GM18505 (cell line): Measurements from ENCODE around the gene ZC3H7A.

Experiments
- ATAC-seq: cut with Tn5 transposase; IDR thresholded peaks from one replicate; pipeline ENCODE4 v1.9.1; 2021; ENCODE audit not compliant: unreplicated experiment
- POLR2A ChIP-seq: IDR thresholded peaks from 4 replicates; pipeline ENCODE4 v1.6.1; 2011; ENCODE audit warnings: borderline replicate concordance; ENCODE audit not compliant: insufficient read depth, insufficient read length; ENCODE audit errors: extremely low read depth

ZC3H7A gene

DNA sequence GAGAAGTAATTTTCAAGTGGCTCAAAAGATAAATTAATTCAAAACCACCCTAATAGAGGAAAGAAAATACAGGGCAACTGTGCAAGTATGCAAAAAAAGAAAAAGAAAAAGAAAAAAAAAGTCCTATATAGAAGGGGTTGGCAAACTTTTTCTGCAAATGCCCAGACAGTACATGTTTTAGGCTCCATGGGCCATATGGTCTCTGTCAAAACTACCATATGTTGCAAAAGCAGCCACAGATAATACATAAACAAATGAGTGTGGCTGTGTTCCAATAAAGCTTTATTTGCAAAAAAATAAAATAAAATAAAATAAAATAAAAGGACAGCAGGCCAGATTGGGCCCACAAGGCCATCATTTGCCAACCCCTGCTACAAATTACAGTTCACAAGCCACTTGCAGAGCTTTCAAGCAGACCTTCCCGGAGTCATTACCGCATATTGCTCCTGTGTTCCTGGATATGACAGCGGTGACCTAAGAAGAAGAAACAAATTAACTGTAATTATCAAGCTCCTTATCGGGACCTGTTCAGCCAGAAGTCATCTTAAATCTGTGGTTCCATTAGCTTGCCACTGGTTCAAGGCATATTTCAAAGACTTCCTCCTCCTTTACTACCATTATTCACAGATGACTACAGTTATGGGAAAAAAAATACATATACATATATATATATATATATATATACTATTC lies 15.9 kb downstream of the ZC3H7A start:
- no peak for ATAC-seq
- no peak for TF ChIP-seq POLR2A

DNA sequence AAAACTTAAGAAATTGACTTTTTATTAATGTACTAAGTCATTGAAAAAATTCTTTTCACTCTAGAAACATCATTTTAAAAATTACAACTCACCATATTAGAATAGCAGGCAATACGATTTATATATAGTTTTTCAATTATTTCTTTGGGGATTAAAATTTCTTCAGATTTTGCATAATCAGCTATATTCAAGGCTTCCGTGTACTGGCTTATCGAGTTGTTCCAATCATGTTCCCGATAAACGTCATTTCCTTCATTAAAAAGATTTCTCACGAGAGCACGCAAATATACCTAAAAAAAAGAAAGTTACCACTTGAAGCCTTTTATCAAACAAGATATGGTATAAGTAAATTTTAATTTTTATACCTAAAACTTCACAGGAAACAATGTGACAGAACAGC lies 18.0 kb downstream of the ZC3H7A start:
- no peak for ATAC-seq
- TF ChIP-seq POLR2A = no peak

DNA sequence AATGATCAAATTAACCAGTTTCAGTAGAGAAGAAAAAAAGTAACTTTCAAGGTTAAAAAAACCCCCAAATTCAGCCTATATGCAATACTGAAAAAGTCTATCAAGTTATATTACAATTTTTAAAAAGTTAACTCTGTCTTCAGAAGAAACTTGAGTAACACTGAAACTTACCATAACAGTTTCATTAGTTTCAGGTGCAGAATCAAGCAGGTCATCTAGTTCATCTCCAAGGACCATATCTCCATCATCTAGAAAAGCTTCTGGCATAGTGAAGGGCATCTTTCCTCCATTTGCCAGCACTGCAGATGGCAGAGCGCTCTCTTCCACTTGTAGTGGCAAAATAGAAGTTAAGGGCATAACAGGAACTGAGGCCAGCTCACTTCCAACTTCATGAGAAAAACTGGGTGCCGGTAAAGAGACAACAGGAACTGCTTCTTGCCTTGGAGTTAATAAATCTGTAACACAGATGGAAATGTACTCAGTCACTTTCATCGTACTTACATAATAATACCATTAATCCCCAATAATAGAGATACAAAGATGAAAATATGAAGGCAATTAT lies 22.9 kb downstream of the ZC3H7A start:
- ATAC-seq = no peak
- TF ChIP-seq POLR2A = no peak

DNA sequence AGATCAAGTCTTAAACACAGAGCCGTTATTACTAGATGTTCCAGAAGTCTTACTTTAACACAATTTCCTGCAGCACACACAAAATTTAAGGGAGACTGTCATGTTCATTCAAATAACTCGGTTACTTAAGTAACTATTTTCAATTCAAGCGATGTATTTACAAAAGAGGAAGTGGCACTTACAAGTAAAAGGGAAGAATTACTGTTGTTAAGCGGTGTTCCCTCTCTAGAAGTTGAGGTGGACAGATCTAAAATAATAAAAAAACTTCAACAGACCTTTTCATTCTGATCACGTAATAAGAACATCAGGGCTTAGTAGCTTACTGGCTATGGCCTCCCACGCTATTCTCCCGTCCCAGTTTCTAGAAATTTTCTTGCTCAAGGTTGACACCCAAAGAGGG lies 28.2 kb downstream of the ZC3H7A start:
- ATAC-seq = no peak
- no peak for TF ChIP-seq POLR2A

DNA sequence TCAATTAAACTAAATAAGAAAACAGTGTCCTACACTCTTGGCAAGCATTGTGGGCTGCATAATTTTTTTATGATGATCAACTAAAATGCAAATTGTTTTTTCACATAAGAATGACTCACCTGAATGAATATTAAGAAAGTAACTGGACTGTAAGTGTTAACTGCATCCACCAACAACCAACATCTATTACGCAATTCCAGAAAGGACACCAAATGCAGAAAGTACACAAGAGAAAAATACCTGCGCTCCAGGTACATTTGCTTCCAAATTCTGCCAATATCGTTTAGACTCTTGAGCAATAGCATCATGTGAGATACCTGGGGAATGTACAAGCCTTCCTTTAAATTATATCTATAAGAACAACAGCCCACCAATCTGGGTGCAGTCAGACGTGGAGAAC lies 34.6 kb downstream of the ZC3H7A start:
- no peak for TF ChIP-seq POLR2A

DNA sequence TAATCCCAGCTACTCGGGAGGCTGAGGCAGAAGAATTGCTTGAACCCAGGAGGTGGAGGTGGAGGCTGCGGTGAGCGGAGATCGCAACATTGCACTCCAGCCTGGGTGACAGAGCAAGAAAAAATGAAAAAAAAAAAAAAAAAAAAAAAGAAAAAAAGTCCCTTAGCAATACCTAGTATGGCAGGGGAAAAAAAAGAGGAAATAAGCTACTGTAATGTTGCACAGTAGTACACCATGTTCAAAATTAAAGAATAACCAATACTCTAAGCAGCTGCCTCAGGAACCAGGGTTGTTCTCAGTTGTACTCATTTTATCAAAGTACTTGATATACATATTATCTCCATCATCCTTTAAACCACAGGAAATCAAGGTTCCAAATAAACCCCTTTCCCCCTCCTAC lies 37.1 kb downstream of the ZC3H7A start:
- TF ChIP-seq POLR2A = no peak
- no peak for ATAC-seq

More for the DNA sequence above, 34.6 kb downstream of the ZC3H7A start:
- no peak for ATAC-seq

DNA sequence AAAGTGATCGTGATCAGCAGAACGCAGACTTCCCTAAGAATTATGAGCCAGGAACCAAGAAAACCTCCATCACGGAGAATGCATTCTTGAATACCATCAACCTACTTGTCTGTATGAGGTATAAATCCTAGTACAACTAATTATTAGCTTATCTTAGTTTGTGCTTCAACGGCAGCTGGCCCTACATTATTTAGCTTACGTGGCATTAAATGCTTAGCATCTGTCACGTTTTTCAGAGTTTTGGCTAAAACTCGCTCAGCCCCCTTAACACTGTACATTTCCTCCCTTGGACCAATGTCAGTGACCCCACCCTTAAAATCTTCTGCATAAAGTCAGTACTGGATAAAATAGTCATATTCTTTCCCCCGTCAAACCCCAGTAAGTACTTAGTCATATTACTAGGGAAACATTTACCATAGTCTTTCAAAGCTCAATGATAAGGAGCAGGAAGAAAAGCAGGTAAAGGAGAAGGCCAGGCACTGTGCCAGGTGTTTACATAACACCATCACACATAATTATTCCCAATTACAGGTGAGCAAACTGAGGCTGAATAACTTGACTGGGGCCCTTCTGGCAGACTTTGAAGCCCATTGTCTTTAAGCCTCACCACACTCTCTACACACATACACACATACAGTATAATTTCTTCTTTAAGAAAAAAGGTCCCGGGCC lies 37.8 kb downstream of the ZC3H7A start:
- no peak for ATAC-seq
- TF ChIP-seq POLR2A = no peak

DNA sequence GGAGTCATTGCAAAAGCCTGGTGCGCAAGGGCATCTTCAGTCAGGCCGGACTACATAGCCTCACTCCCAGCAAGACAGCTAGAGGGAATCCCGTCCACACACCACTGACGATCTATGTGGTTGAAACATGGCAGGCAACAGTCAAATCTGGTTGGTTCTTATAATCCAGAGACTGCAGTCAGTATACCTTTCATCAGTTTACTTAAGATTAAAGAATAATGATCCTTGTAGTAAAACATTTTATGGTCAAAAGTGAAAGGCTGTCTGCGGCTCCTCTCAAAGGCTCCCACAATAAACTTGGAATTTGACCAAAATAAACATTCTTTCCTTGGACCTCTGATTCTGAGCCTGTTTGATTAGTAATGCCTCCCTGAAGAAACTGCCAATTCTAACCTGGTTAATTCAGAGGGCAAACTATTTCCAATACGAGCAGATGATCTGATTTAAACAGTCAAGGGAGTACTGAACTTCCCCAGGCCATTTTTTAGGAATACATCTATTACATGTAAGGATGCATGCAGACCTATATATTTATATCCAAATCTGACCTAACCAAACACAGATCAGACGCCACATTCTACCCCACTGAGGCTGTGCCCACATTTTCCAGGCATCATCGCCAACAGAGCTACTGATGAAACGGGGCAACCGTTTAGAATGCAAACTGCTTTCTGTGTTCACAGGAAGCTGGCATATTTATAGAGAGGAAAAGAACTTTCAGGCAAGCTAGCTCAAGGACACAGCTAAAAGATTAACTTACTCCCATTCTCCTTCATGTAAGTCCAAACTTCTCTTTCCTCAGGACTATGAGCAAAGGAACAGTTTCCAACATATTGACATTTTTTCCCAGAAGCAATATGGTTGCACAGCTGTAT lies 39.1 kb downstream of the ZC3H7A start:
- no peak for TF ChIP-seq POLR2A
- ATAC-seq = no peak

DNA sequence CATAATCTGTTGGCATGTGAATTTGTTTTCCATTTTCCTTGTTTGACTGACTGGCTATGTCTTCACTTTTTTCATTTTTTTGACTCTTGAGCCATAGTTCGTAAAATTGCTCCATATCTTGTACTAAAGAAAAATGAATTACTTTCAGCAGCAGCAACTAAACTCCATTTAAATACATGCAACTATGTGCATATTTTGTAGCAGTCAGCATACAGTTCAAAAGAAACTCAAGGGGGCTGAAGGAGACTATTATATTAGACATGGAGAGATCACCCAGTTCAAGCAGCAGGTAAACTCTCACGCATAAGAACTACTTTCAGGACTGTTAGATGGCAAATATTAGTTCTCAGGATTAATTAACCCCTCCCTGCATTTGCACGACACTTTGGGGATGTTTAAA lies 40.8 kb downstream of the ZC3H7A start:
- no peak for ATAC-seq
- TF ChIP-seq POLR2A = no peak

DNA sequence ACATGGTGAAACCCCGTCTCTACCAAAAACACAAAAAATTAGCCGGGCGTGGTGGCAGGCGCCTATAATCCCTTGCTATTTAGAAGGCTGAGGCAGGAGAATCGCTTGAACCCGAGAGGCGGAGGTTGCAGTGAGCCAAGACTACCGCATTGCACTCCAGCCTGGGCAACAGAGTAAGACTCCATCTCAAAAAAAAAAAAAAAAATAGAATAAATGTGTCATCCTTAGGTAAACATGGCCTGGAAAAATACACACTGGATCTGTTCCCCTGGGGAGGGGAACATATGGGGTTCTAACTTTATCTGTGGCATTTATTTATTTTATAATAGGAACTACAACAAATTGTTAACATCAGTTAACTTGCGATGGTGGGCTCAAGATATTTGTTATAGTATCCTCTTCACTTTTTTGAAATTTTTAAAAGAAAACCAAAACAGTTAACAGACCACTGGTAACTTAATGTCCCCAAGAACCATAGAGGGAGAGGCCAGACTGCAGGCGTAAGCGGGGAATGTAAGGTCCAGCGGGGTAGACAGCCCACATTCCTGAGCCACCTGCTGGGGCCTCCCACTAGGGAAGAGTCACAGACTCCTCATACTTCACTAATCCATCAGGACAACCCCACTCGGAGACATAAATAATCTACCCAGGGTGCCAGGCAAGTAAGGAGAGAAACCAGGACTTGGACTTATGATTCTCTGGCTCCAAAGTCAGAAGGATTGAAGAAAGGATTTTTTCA lies 41.9 kb downstream of the ZC3H7A start:
- no peak for ATAC-seq
- no peak for TF ChIP-seq POLR2A

DNA sequence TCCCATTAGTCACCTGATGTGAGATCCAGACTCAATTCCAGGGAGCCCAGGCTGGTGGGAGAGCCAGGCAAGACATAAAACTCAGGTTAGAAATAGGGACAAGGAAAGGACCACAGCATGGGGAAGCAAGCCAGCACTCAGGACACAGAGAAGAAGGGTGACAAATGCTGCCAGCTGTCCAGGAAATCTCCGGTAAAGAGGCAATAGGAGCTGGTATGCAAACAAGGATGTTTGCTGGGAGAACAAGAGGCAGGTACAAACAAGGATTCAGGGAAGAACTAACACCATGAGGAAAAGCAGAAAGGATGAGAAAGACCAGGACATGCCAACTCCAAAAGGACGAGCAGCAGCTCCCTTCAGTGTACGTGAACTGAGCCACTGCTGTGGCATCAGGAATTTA lies 44.2 kb downstream of the ZC3H7A start:
- no peak for TF ChIP-seq POLR2A
- ATAC-seq = no peak

DNA sequence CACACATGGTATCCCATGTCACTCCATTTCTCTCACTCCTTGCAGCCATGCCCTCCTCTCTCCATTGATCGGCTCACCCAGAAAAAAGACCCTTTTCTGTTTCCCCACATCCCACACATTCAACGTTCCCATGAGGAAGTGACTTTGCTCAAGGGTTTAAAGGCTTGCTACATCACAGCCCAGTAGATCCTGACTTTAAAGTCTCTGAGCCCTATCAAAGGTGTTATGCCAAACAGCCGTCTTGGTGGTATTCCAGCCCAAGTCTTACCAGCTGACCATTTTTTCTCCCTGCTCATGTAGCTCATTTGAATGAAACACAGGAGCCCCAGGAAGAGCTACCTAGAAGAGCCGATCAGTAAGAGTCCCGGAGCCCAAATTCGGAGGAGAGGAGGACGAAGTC lies 47.0 kb downstream of the ZC3H7A start:
- no peak for TF ChIP-seq POLR2A
- ATAC-seq = no peak
